ENCODE results near the gene MALSU1. TPM values are rescaled to one million over a fixed set of nuclear protein-coding genes. Genes with fewer than 3 reads are reported as not detected.

Gene MALSU1
- total and polyA plus RNA-seq, 2 of the 13 experiments (the other 11 are each of a cell fraction or from before 2014, with no cell fraction given), result 72.0 to 141 TPM

GRCh38 chr7:23293500-23294073 is 5.6 kb upstream of the MALSU1 start (continued):
- no peak for TF ChIP-seq ZNF10 (CRISPR knock-in tag; IDR thresholded peaks at IDR 0.05; ENCODE audit: borderline replicate concordance, low read depth)
- no peak for TF ChIP-seq HINFP (CRISPR knock-in tag; IDR thresholded peaks at IDR 0.05; ENCODE audit: low read depth)
- TF ChIP-seq CERS6 (CRISPR knock-in tag; IDR thresholded peaks at IDR 0.05), result no peak
- peak; percentile 66; the same call in 1 of the 2 replicates for TF ChIP-seq ZNF878 (CRISPR knock-in tag; IDR thresholded peaks at IDR 0.05)
- TF ChIP-seq MEIS2 (CRISPR knock-in tag; IDR thresholded peaks at IDR 0.05), result peak; percentile 81
- no peak for TF ChIP-seq THAP7 (CRISPR knock-in tag; IDR thresholded peaks at IDR 0.05)
- no peak for TF ChIP-seq ZFP37 (CRISPR knock-in tag; IDR thresholded peaks at IDR 0.05; ENCODE audit: borderline replicate concordance)
- TF ChIP-seq TFAP4 (IDR thresholded peaks at IDR 0.05; ENCODE audit: borderline replicate concordance, low read depth), result peak; percentile 75; the same call in 1 of the 2 replicates
- peak; percentile 88 for TF ChIP-seq ZFX (CRISPR knock-in tag; IDR thresholded peaks at IDR 0.05; ENCODE audit: low read depth)
- TF ChIP-seq ZNF547 (CRISPR knock-in tag; IDR thresholded peaks at IDR 0.05), result no peak; the same call in 1 of the 2 replicates
- peak; percentile 24; the same call in 1 of the 2 replicates for TF ChIP-seq GZF1 (CRISPR knock-in tag; IDR thresholded peaks at IDR 0.05)
- TF ChIP-seq HNF4G (IDR thresholded peaks at IDR 0.05; ENCODE audit: borderline replicate concordance, low read depth, low read length), result peak; percentile 93
- TF ChIP-seq HNF4G (CRISPR knock-in tag; IDR thresholded peaks at IDR 0.05; ENCODE audit: borderline replicate concordance, low read depth), result peak; percentile 77; the same call in 1 of the 2 replicates
- no peak for TF ChIP-seq GTF3A (CRISPR knock-in tag; conservative IDR thresholded peaks at IDR 0.05)
- peak in 1 of 2 experiments; percentile 66; a peak in 1 of 4 replicates for TF ChIP-seq REST (IDR thresholded peaks at IDR 0.05; ENCODE audit: borderline replicate concordance in 1 of 2, low read depth in 1 of 2, low read length in 2 of 2)
